SK-N-SH treated with all-trans-retinoic acid at 6 μM for 48 hours (cell line): ENCODE data around the gene PDE6B.
"Not testable (repeated sequence)": the region's sequence is repeated elsewhere in the genome, so short reads cannot be mapped to it uniquely, and the experiment has no call there.

Experiments
- ATAC-seq: fragments of 200-7000 bp; cut with Tn5 transposase; 3 replicates; pipeline ENCODE4 v1.9.1; 2020; ENCODE audit warnings: mild to moderate bottlenecking, moderate library complexity
- BACH2 ChIP-seq: fragments of 250-450 bp; sonication (Bioruptor Pico); IDR thresholded peaks from 2 replicates; pipeline ENCODE4 v1.9.0; 2021; ENCODE audit warnings: mild to moderate bottlenecking, borderline replicate concordance
- CREB5 ChIP-seq: fragments of 250-450 bp; sonication (Bioruptor Pico); IDR thresholded peaks from 2 replicates; pipeline ENCODE4 v1.5.1; 2020; ENCODE audit warnings: low read depth, mild to moderate bottlenecking, moderate library complexity
- CSDC2 ChIP-seq: fragments of 250-450 bp; sonication (Bioruptor Pico); IDR thresholded peaks from 2 replicates; pipeline ENCODE4 v1.5.0; 2020; ENCODE audit warnings: mild to moderate bottlenecking, moderate library complexity
- CSRNP3 ChIP-seq: fragments of 250-450 bp; sonication (Bioruptor Pico); IDR thresholded peaks from 2 replicates; pipeline ENCODE4 v1.5.1; 2021; ENCODE audit warnings: mild to moderate bottlenecking, moderate library complexity
- ESRRG ChIP-seq: fragments of 250-450 bp; sonication (Bioruptor Pico); IDR thresholded peaks from 2 replicates; pipeline ENCODE4 v1.6.1; 2021; ENCODE audit warnings: mild to moderate bottlenecking
- ISL1 ChIP-seq: fragments of 250-450 bp; sonication (Bioruptor Pico); IDR thresholded peaks from 2 replicates; pipeline ENCODE4 v2.1.2; 2022; ENCODE audit warnings: mild to moderate bottlenecking, moderate library complexity
- PATZ1 ChIP-seq: fragments of 250-450 bp; sonication (Bioruptor Pico); IDR thresholded peaks from 2 replicates; pipeline ENCODE4 v1.8.0; 2020; ENCODE audit warnings: mild to moderate bottlenecking, moderate library complexity, borderline replicate concordance
- POU6F1 ChIP-seq: fragments of 250-450 bp; sonication (Bioruptor Pico); IDR thresholded peaks from 2 replicates; pipeline ENCODE4 v1.8.0; 2021; ENCODE audit warnings: low read depth, mild to moderate bottlenecking, moderate library complexity, borderline replicate concordance
- PPARA ChIP-seq: fragments of 250-450 bp; sonication (Bioruptor Pico); IDR thresholded peaks from 2 replicates; pipeline ENCODE4 v1.5.0; 2020; ENCODE audit warnings: mild to moderate bottlenecking, borderline replicate concordance
- RARB ChIP-seq: fragments of 250-450 bp; sonication (Bioruptor Pico); IDR thresholded peaks from 2 replicates; pipeline ENCODE4 v1.8.0; 2021; ENCODE audit warnings: mild to moderate bottlenecking, moderate library complexity
- SNAI2 ChIP-seq: fragments of 250-450 bp; sonication (Bioruptor Pico); IDR thresholded peaks from 2 replicates; pipeline ENCODE4 v1.5.0; 2020; ENCODE audit warnings: mild to moderate bottlenecking, moderate library complexity
- TCF4 ChIP-seq: fragments of 250-450 bp; sonication (Bioruptor Pico); IDR thresholded peaks from 2 replicates; pipeline ENCODE4 v1.8.0; 2021; ENCODE audit warnings: mild to moderate bottlenecking, moderate library complexity, borderline replicate concordance
- TOX ChIP-seq: fragments of 250-450 bp; sonication (Bioruptor Pico); IDR thresholded peaks from 2 replicates; pipeline ENCODE4 v1.8.0; 2021; ENCODE audit warnings: mild to moderate bottlenecking, moderate library complexity, borderline replicate concordance
- TSHZ2 ChIP-seq: fragments of 250-450 bp; sonication (Bioruptor Pico); IDR thresholded peaks from 2 replicates; pipeline ENCODE4 v1.5.0; 2020; ENCODE audit warnings: mild to moderate bottlenecking, moderate library complexity
- ZC3H10 ChIP-seq: fragments of 250-450 bp; sonication (Bioruptor Pico); IDR thresholded peaks from 2 replicates; pipeline ENCODE4 v1.5.1; 2021; ENCODE audit warnings: mild to moderate bottlenecking, moderate library complexity
- ZFP30 ChIP-seq: fragments of 450-650 bp; formaldehyde crosslinking; IDR thresholded peaks from 2 replicates; pipeline ENCODE4 v1.5.0; 2022; ENCODE audit warnings: mild to moderate bottlenecking, moderate library complexity
- ZNF70 ChIP-seq: fragments of 450-650 bp; formaldehyde crosslinking; IDR thresholded peaks from 2 replicates; pipeline ENCODE4 v1.5.0; 2020; ENCODE audit warnings: mild to moderate bottlenecking, moderate library complexity
- ZNF8 ChIP-seq: fragments of 450-650 bp; formaldehyde crosslinking; IDR thresholded peaks from 2 replicates; pipeline ENCODE4 v1.5.0; 2020; ENCODE audit warnings: mild to moderate bottlenecking, moderate library complexity

Gene PDE6B

GRCh38 chr4:704971-705277 lies 79.6 kb downstream of the PDE6B start:
- no peak for TF ChIP-seq CSDC2 (CRISPR knock-in tag)
- no peak for TF ChIP-seq TOX (CRISPR knock-in tag)
- TF ChIP-seq ZNF8 (CRISPR knock-in tag), result no peak
- TF ChIP-seq ZC3H10 (CRISPR knock-in tag), result no peak
- no peak for TF ChIP-seq ZNF70 (CRISPR knock-in tag)
- TF ChIP-seq TCF4 (CRISPR knock-in tag), result no peak
- TF ChIP-seq CSRNP3 (CRISPR knock-in tag), result no peak
- no peak for TF ChIP-seq CREB5
- TF ChIP-seq PATZ1, result no peak
- no peak for ATAC-seq

GRCh38 chr4:705278-706082 lies 80.1 kb downstream of the PDE6B start, which contains the start of gene PCGF3:
Gene PCGF3, plus strand, starts transcription at chr4:705832. Its CDS starts 27,849 bp downstream, at chr4:733681.
- TF ChIP-seq PPARA (CRISPR knock-in tag), result no peak
- no peak for TF ChIP-seq RARB (CRISPR knock-in tag)
- TF ChIP-seq SNAI2 (CRISPR knock-in tag), result no peak
- TF ChIP-seq POU6F1 (CRISPR knock-in tag), result no peak
- no peak for TF ChIP-seq CSDC2 (CRISPR knock-in tag)
- no peak for TF ChIP-seq BACH2 (CRISPR knock-in tag)
- no peak for TF ChIP-seq ZFP30 (CRISPR knock-in tag)
- no peak for TF ChIP-seq ISL1
- no peak for TF ChIP-seq ZC3H10 (CRISPR knock-in tag)
- no peak for TF ChIP-seq CSRNP3 (CRISPR knock-in tag)
- TF ChIP-seq TSHZ2 (CRISPR knock-in tag), result no peak
- TF ChIP-seq ESRRG (CRISPR knock-in tag), result no peak
- TF ChIP-seq PATZ1, result no peak
- TF ChIP-seq, all 23 proteins: peak for 0
- ATAC-seq, result peak; percentile 96

GRCh38 chr4:706083-706633 lies 80.8 kb downstream of the PDE6B start:
- ATAC-seq, result not testable (repeated sequence)
